Measurements from ENCODE around the gene LDLRAD1. TPM values are rescaled to one million over a fixed set of nuclear protein-coding genes. Genes with fewer than 3 reads are reported as not detected.
A peak's percentile ranks its signal among the peaks of the same experiment; 100 is the strongest.

LDLRAD1 gene
- 0.41 TPM for total RNA-seq
- long read RNA-seq, partial matches to known transcripts = 0 of 1 reads
- long read RNA-seq, other reads (novel, unspliced or antisense) = 0 of 1 reads

- H3K27me3 ChIP-seq = peaks cover 4% of the 10 kb centered on the region
- no peak for DNase-seq
- no peak within 1 kb of the TSS for H3K27ac ChIP-seq
- no peaks in the 10 kb centered on the region for H3K36me3 ChIP-seq
- no peak within 1 kb of the TSS for H3K4me3 ChIP-seq
- H3K9me3 ChIP-seq = no peaks in the 10 kb centered on the region
- TF ChIP-seq CTCF (IDR thresholded peaks at IDR 0.05) = no peak
- intact Hi-C loops (cut with DNase I) = no loop called here
- ATAC-seq = peak; percentile 36
- H3K4me1 ChIP-seq = no peaks in the 10 kb centered on the region
These were observed at the start of gene LDLRAD1 for GRCh38 chr1:54017979-54018378. TSS of gene LDLRAD1 (minus strand) at chr1:54018186. CDS start at chr1:54018112, 74 bp downstream.

GRCh38 chr1:54064299-54064698 lies 46.3 kb upstream of the LDLRAD1 start:
- TF ChIP-seq CTCF (IDR thresholded peaks at IDR 0.05) = no peak
- no peaks in the 10 kb centered on the region for H3K9me3 ChIP-seq
- ATAC-seq (no peak), DNase-seq (no peak)
- no peaks in the 10 kb centered on the region for H3K36me3 ChIP-seq
- no peak overlapping the region for H3K27ac ChIP-seq
- H3K4me1 ChIP-seq = no peaks in the 10 kb centered on the region
- H3K27me3 ChIP-seq = no peaks in the 10 kb centered on the region
- H3K4me3 ChIP-seq = no peak overlapping the region
- intact Hi-C loops (cut with DNase I) = no loop called here

GRCh38 chr1:54054438-54054749 lies 36.4 kb upstream of the LDLRAD1 start:
- ATAC-seq = no peak
- H3K27ac ChIP-seq = no peak overlapping the region

GRCh38 chr1:54053745-54054437 lies 35.9 kb upstream of the LDLRAD1 start:
- Histone ChIP-seq H3K36me3 (no peaks in the 10 kb centered on the region), H3K9me3 (no peaks in the 10 kb centered on the region), H3K4me1 (peaks cover 35% of the 10 kb centered on the region), H3K4me3 (peak overlapping the region; percentile 91), H3K27me3 (no peaks in the 10 kb centered on the region), H3K27ac (peak overlapping the region; percentile 98)
- intact Hi-C loops (cut with DNase I) = no loop called here
- ATAC-seq = no peak
- no peak for TF ChIP-seq CTCF (IDR thresholded peaks at IDR 0.05)
- no peak for DNase-seq

More at GRCh38 chr1:54054438-54054749, 36.4 kb upstream of the LDLRAD1 start:
- no peak for TF ChIP-seq CTCF (IDR thresholded peaks at IDR 0.05)
- intact Hi-C loops (cut with DNase I) = no loop called here
- DNase-seq = no peak
- no peaks in the 10 kb centered on the region for H3K36me3 ChIP-seq
- peak overlapping the region; percentile 91 for H3K4me3 ChIP-seq
- H3K4me1 ChIP-seq = peaks cover 30% of the 10 kb centered on the region
- no peaks in the 10 kb centered on the region for H3K27me3 ChIP-seq
- no peaks in the 10 kb centered on the region for H3K9me3 ChIP-seq

- intact Hi-C loops (cut with DNase I) = no loop called here
- Histone ChIP-seq H3K4me3 (peak within 1 kb of the TSS; percentile 91), H3K9me3 (no peaks in the 10 kb centered on the region), H3K36me3 (no peaks in the 10 kb centered on the region), H3K4me1 (peaks cover 43% of the 10 kb centered on the region), H3K27me3 (no peaks in the 10 kb centered on the region), H3K27ac (peak within 1 kb of the TSS; percentile 98)
- TF ChIP-seq CTCF (IDR thresholded peaks at IDR 0.05) = no peak
- DNase-seq (peak; percentile 99), ATAC-seq (peak; percentile 97)
These were observed 35.2 kb upstream of the LDLRAD1 start, which contains the start of the genes TCEANC2 and TMEM59 for GRCh38 chr1:54052934-54053744. TSS of gene TCEANC2 (plus strand) at chr1:54053608. CDS start at chr1:54054423, 815 bp downstream. TSS of gene TMEM59 (minus strand) at chr1:54053204. CDS start at chr1:54053188, 16 bp downstream.

All from upper lobe of right lung (tissue), 1 donor.